VCaP (cell line): Measurements from ENCODE around the gene PILRA.
"Not testable (repeated sequence)": the region's sequence is repeated elsewhere in the genome, so short reads cannot be mapped to it uniquely, and the experiment has no call there.

Experiments
- H3K27ac ChIP-seq: fragments of 450-650 bp; 2 replicates; pipeline ENCODE4 v1.5.1; 2017
- TF ChIP-seq, protein P1 (sequence below): fragments of 450-650 bp; conservative IDR thresholded peaks from 2 replicates; pipeline ENCODE4 v1.5.1; 2017; ENCODE audit warnings: mild to moderate bottlenecking, moderate library complexity

The PILRA gene

DNA sequence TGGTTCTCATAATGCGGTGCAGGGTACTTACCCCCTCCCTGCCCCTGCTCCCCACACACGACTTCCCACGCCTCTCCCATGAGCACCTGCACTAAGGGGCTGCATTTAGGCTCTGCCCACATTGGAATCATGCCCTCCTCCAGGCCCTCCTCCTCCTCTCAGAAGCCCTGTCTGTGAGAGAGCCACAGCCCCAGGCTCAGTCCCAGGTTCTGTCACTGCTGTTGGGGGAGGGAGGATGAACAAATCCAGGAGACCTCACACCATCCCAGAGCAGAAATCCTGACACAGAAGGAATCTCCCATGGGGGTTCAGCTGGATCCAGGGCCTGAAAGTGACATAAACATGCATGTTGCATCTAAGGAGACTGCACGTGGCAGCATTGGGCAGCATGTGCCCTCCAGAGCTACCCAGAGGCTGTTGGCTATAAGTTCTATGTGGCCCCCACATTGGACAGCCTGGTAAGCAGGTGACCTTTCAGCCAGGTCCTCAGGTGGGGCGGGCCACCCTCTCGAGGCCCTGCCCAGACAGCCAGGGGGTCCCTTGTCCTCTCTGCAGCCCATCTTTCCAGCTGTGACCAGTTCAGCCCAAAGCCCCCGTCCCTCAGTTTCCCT is 1.6 kb upstream of the PILRA start:
- no peak overlapping the region for H3K27ac ChIP-seq
- TF ChIP-seq, protein P1, sequence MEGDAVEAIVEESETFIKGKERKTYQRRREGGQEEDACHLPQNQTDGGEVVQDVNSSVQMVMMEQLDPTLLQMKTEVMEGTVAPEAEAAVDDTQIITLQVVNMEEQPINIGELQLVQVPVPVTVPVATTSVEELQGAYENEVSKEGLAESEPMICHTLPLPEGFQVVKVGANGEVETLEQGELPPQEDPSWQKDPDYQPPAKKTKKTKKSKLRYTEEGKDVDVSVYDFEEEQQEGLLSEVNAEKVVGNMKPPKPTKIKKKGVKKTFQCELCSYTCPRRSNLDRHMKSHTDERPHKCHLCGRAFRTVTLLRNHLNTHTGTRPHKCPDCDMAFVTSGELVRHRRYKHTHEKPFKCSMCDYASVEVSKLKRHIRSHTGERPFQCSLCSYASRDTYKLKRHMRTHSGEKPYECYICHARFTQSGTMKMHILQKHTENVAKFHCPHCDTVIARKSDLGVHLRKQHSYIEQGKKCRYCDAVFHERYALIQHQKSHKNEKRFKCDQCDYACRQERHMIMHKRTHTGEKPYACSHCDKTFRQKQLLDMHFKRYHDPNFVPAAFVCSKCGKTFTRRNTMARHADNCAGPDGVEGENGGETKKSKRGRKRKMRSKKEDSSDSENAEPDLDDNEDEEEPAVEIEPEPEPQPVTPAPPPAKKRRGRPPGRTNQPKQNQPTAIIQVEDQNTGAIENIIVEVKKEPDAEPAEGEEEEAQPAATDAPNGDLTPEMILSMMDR = no peak

DNA sequence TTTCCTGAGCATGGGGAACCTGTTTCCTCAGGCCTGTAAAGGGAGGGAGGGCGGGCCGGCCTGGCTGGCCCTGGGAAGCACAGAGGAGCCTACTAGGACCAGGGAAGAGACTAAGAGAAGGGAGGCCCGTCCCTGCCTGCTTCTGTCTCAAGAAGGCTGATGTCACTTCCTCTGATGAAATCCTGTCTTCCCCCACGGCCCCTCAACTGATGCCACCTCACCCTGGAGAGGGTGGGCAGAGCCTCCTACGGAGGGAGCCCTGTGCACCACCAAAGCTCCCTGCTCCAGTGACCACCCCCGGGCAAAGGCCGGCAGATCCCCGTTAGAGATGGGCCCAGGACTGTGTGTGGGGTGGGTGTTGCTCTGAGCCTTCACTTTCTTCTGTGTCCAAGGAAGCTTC is 1.0 kb upstream of the PILRA start:
- H3K27ac ChIP-seq = no peak overlapping the region
- TF ChIP-seq, protein P1 = no peak

DNA sequence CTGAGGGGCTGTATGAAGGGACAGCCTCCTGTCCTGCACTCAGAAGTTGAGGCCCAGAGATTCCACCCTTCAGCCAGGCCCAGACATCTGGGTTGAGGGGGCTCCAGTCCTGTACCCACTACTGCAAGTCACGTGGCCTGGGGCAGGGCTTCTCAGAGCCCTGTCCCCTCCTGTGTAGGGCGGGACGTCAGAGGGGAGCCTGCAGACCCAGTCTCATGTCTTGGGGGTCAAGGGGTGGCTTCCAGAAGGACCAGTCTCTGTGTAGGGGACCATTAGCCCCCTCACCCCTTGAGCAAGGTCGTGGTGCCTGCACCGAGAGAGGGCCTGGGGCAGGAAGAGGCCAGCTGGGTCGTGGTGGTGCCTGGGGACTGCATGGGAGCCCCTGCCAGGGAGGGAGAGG is 593 bp upstream of the PILRA start:
- no peak overlapping the region for H3K27ac ChIP-seq
- TF ChIP-seq, protein P1 = no peak

DNA sequence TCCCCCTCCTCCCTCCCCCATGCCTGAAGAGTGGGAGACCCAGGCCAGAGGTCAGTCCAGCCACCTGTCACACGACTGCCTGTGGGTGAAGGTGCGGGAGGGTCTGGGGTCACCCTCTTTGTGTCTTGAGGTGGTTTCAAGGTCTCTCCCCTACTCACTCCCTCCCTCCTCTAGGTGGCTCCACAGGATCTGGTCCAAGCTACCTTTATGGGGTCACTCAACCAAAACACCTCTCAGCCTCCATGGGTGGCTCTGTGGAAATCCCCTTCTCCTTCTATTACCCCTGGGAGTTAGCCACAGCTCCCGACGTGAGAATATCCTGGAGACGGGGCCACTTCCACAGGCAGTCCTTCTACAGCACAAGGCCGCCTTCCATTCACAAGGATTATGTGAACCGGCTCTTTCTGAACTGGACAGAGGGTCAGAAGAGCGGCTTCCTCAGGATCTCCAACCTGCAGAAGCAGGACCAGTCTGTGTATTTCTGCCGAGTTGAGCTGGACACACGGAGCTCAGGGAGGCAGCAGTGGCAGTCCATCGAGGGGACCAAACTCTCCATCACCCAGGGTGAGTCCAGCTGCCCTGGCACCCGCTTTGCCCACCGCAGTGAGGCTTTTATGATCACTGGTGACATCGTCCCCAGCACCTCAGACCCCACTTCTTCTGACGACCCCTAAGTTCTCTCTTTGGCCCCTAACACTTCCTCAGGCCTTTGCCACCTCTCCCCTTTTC is 747 bp downstream of the PILRA start:
- TF ChIP-seq, protein P1 = 0 out of 2 replicates have a peak, but pooled peaks have one; percentile 17
- not testable (repeated sequence) for H3K27ac ChIP-seq

DNA sequence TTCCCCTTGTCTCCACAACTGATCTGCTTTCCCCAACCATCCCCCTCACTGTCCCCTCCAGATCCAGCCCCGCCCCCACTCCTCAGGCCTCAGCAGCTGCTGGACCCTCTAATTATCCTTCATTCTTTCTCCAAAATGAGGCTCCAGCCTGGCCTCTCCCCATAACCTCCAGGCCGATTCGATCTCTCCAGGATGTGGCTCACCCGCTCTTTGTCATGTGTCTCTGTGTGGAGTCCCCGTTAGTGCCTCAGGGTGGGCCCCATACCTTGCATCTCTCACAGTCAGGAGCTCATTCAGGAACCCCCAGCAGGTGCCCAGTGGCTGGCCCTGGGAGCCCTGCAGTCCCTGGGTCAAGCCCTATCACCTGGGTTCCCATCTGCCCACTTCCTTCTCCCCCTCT is 1.3 kb downstream of the PILRA start:
- TF ChIP-seq, protein P1 = no peak

DNA sequence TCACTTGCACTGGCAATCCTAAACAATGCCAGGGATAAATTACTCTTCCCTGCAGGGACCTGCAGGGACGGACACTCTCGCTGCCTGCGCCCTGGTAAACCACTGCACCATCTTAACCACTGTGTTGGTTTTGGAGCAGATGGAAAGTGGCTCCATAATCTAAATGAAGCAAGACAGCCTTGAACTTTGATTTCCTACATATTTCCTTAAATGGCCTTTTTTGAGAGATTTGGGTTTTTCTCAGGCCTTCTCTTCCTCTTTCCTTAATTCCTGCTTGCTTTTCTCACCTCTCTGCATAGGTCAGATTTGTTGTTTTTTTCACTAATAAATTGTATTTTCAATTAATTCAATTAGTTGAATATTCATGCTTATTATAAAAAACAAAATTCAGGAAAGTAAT is 2.8 kb downstream of the PILRA start:
- no peak overlapping the region for H3K27ac ChIP-seq
- TF ChIP-seq, protein P1 = no peak

More for the DNA sequence above, 1.3 kb downstream of the PILRA start:
- no peak overlapping the region for H3K27ac ChIP-seq

DNA sequence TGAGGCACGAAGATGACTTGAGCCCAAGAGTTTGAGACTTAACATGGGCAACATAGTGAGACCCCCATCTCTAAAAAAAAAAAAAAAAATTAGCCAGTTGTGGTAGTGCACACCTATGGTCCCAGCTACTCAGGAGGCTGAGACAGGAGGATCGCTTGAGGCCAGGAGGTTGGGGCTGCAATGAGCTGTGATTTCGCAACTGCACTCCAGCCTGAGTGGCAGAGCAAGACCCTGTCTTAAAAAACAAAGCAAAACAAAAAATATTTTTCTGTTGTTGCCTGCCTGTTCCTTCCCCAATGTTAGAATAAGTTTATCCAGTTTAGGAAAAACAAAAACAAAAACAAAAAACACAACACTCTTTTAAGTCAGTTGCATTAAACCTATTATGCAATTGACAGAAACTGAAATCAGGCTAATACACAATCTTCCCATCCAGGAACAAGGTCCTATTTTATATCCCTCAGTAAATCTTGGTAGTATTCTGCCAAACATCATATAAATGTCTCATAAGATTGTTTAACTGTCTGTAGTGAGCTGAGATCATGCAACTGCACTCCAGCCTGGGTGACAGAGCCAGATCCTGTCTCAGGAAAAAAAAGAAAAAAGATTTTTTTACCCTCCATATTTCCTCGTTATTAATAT is 4.9 kb downstream of the PILRA start:
- TF ChIP-seq, protein P1 = no peak
- peak overlapping the region; percentile 31; the same call in 1 of the 2 replicates for H3K27ac ChIP-seq
